ENCODE results near the gene ETV4. TPM values are rescaled to one million over a fixed set of nuclear protein-coding genes. Genes with fewer than 3 reads are reported as not detected.

ETV4 gene
- total RNA-seq, 6 experiments from 2014 or later: 4.7 to 6.9 (median 5.8) TPM

- Mint-ChIP-seq H3K27me3 (ENCODE audit: insufficient read depth) (peaks cover 2% of the 10 kb centered on the region; the same call in 1 of the 2 replicates), H3K4me3 (no peak overlapping the region)
These were observed 14.2 kb downstream of the ETV4 start for GRCh38 chr17:43531955-43532354.

GRCh38 chr17:43531082-43531378 is 15.1 kb downstream of the ETV4 start:
- Mint-ChIP-seq H3K9me3 (no peaks in the 10 kb centered on the region), H3K27ac (peak overlapping the region; percentile 86), H3K27me3 (ENCODE audit: insufficient read depth) (peaks cover 2% of the 10 kb centered on the region; the same call in 1 of the 2 replicates), H3K36me3 (ENCODE audit: low read depth) (no peaks in the 10 kb centered on the region), H3K4me1 (ENCODE audit: low read depth) (peaks cover 27% of the 10 kb centered on the region), H3K4me3 (peak overlapping the region; percentile 67; the same call in 1 of the 2 replicates)
- TF ChIP-seq CTCF (IDR thresholded peaks at IDR 0.05): no peak
- DNase-seq: no peak

More at GRCh38 chr17:43531955-43532354, 14.2 kb downstream of the ETV4 start:
- H3K36me3 Mint-ChIP-seq (ENCODE audit: low read depth): no peaks in the 10 kb centered on the region
- DNase-seq: no peak
- no peaks in the 10 kb centered on the region for H3K9me3 Mint-ChIP-seq
- H3K27ac Mint-ChIP-seq: no peak overlapping the region; the same call in 1 of the 2 replicates
- H3K4me1 Mint-ChIP-seq (ENCODE audit: low read depth): peaks cover 35% of the 10 kb centered on the region
- TF ChIP-seq CTCF (IDR thresholded peaks at IDR 0.05): no peak

GRCh38 chr17:43530288-43531081 is 15.7 kb downstream of the ETV4 start:
- peak; percentile 50 for DNase-seq
- TF ChIP-seq CTCF (IDR thresholded peaks at IDR 0.05): no peak
- Mint-ChIP-seq H3K27me3 (ENCODE audit: insufficient read depth) (peaks cover 2% of the 10 kb centered on the region; the same call in 1 of the 2 replicates), H3K9me3 (no peaks in the 10 kb centered on the region), H3K27ac (peak overlapping the region; percentile 86), H3K4me1 (ENCODE audit: low read depth) (peaks cover 24% of the 10 kb centered on the region), H3K4me3 (peak overlapping the region; percentile 67), H3K36me3 (ENCODE audit: low read depth) (no peaks in the 10 kb centered on the region)

GRCh38 chr17:43529947-43530287 is 16.2 kb downstream of the ETV4 start:
- Mint-ChIP-seq H3K27ac (peak overlapping the region; percentile 86), H3K4me1 (ENCODE audit: low read depth) (peaks cover 29% of the 10 kb centered on the region), H3K4me3 (peak overlapping the region; percentile 67), H3K27me3 (ENCODE audit: insufficient read depth) (peaks cover 1% of the 10 kb centered on the region; the same call in 1 of the 2 replicates), H3K9me3 (no peaks in the 10 kb centered on the region), H3K36me3 (ENCODE audit: low read depth) (peaks cover 2% of the 10 kb centered on the region; the same call in 1 of the 2 replicates)
- TF ChIP-seq CTCF (IDR thresholded peaks at IDR 0.05): no peak
- DNase-seq: no peak

- peaks cover 36% of the 10 kb centered on the region for H3K4me1 Mint-ChIP-seq (ENCODE audit: low read depth)
These were observed 16.9 kb downstream of the ETV4 start for GRCh38 chr17:43528988-43529814.

More at GRCh38 chr17:43528988-43529814, 16.9 kb downstream of the ETV4 start:
- H3K9me3 Mint-ChIP-seq: no peaks in the 10 kb centered on the region
- no peak for TF ChIP-seq CTCF (IDR thresholded peaks at IDR 0.05)
- H3K27ac Mint-ChIP-seq: peak overlapping the region; percentile 86; the same call in 1 of the 2 replicates
- no peaks in the 10 kb centered on the region for H3K27me3 Mint-ChIP-seq (ENCODE audit: insufficient read depth)
- peaks cover 6% of the 10 kb centered on the region; the same call in 1 of the 2 replicates for H3K36me3 Mint-ChIP-seq (ENCODE audit: low read depth)
- H3K4me3 Mint-ChIP-seq: no peak overlapping the region
- DNase-seq: no peak

Data from HFFc6 (cell line).